H1 (cell line): ENCODE data around the gene SMPD2. TPM values are rescaled to one million over a fixed set of nuclear protein-coding genes. Genes with fewer than 3 reads are reported as not detected.

Source experiments
- BCL11A ChIP-seq, 2 experiments: IDR thresholded peaks; one replicate each; pipeline ENCODE4 v1.6.1; 2011; ENCODE audit warnings: low read depth in 2 of 2, low read length in 2 of 2, mild to moderate bottlenecking in 2 of 2
- HDAC6 ChIP-seq: IDR thresholded peaks from one replicate; pipeline ENCODE4 v1.7.1; 2012; ENCODE audit warnings: low read depth, mild to moderate bottlenecking, inconsistent platforms, low read length, moderate library complexity
- JUN ChIP-seq: IDR thresholded peaks from 2 replicates; pipeline ENCODE4 v1.6.1; 2011; ENCODE audit warnings: low read depth, mild to moderate bottlenecking, improper control_type of control experiment, low read length
- polyA plus RNA-seq, 7 experiments: library from polyadenylated mRNA; depleted of rRNA in 3 of 7; stranded (reverse) in 5 of 7; unstranded in 2 of 7; fragments of >200 nt in 5 of 7; fragments of 200-250 nt in 2 of 7; gene quantifications; 1 replicate in 5 of 7; 2 replicates in 1 of 7; 4 replicates in 1 of 7; pipeline versions ENCODE4 v1.2.1 to v1.2.3, GENCODE V29; 2011 to 2013; ENCODE audit warnings: missing spikeins in 2 of 7, mixed read lengths in 2 of 7
- total RNA-seq: library from RNA; stranded (reverse); fragmentation: NEBNext Ultra II Directional; extraction: Animal tissue kit (Norgen Biotek cat#: 25700); gene quantifications from 2 replicates; pipeline ENCODE4 v1.2.1, GENCODE V29; 2021
- TF ChIP-seq, protein P1 (sequence below): fragments of 300-600 bp; sonication (generic); IDR thresholded peaks from 2 replicates; pipeline ENCODE4 v1.7.1; 2012; ENCODE audit warnings: low read length, moderate library complexity, mild to moderate bottlenecking, inconsistent platforms; ENCODE audit not compliant: insufficient replicate concordance

SMPD2 gene
- total and polyA plus RNA-seq, 2 of the 8 experiments (the other 6 are each of a cell fraction or from before 2014, with no cell fraction given): 11.5 to 17.2 TPM

DNA sequence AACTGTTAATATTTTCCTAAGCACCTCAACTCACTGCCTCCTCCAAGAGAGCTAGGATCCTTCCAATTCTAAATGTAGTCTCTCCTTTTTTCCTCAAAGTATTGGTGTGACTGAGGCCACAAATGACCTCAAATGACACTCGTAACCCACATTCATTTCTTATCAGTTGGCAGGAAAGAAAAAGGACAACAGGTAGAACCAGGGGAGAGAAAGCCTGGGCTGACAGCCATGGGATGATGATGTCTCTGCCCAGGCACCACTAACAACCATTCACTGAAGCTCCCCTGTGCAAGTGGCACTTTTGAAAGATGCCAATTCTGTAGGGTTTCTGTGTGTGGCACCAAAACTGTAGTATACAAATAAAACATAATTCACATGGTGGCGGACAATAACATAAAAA is 35.1 kb downstream of the SMPD2 start (continued):
- TF ChIP-seq, protein P1, sequence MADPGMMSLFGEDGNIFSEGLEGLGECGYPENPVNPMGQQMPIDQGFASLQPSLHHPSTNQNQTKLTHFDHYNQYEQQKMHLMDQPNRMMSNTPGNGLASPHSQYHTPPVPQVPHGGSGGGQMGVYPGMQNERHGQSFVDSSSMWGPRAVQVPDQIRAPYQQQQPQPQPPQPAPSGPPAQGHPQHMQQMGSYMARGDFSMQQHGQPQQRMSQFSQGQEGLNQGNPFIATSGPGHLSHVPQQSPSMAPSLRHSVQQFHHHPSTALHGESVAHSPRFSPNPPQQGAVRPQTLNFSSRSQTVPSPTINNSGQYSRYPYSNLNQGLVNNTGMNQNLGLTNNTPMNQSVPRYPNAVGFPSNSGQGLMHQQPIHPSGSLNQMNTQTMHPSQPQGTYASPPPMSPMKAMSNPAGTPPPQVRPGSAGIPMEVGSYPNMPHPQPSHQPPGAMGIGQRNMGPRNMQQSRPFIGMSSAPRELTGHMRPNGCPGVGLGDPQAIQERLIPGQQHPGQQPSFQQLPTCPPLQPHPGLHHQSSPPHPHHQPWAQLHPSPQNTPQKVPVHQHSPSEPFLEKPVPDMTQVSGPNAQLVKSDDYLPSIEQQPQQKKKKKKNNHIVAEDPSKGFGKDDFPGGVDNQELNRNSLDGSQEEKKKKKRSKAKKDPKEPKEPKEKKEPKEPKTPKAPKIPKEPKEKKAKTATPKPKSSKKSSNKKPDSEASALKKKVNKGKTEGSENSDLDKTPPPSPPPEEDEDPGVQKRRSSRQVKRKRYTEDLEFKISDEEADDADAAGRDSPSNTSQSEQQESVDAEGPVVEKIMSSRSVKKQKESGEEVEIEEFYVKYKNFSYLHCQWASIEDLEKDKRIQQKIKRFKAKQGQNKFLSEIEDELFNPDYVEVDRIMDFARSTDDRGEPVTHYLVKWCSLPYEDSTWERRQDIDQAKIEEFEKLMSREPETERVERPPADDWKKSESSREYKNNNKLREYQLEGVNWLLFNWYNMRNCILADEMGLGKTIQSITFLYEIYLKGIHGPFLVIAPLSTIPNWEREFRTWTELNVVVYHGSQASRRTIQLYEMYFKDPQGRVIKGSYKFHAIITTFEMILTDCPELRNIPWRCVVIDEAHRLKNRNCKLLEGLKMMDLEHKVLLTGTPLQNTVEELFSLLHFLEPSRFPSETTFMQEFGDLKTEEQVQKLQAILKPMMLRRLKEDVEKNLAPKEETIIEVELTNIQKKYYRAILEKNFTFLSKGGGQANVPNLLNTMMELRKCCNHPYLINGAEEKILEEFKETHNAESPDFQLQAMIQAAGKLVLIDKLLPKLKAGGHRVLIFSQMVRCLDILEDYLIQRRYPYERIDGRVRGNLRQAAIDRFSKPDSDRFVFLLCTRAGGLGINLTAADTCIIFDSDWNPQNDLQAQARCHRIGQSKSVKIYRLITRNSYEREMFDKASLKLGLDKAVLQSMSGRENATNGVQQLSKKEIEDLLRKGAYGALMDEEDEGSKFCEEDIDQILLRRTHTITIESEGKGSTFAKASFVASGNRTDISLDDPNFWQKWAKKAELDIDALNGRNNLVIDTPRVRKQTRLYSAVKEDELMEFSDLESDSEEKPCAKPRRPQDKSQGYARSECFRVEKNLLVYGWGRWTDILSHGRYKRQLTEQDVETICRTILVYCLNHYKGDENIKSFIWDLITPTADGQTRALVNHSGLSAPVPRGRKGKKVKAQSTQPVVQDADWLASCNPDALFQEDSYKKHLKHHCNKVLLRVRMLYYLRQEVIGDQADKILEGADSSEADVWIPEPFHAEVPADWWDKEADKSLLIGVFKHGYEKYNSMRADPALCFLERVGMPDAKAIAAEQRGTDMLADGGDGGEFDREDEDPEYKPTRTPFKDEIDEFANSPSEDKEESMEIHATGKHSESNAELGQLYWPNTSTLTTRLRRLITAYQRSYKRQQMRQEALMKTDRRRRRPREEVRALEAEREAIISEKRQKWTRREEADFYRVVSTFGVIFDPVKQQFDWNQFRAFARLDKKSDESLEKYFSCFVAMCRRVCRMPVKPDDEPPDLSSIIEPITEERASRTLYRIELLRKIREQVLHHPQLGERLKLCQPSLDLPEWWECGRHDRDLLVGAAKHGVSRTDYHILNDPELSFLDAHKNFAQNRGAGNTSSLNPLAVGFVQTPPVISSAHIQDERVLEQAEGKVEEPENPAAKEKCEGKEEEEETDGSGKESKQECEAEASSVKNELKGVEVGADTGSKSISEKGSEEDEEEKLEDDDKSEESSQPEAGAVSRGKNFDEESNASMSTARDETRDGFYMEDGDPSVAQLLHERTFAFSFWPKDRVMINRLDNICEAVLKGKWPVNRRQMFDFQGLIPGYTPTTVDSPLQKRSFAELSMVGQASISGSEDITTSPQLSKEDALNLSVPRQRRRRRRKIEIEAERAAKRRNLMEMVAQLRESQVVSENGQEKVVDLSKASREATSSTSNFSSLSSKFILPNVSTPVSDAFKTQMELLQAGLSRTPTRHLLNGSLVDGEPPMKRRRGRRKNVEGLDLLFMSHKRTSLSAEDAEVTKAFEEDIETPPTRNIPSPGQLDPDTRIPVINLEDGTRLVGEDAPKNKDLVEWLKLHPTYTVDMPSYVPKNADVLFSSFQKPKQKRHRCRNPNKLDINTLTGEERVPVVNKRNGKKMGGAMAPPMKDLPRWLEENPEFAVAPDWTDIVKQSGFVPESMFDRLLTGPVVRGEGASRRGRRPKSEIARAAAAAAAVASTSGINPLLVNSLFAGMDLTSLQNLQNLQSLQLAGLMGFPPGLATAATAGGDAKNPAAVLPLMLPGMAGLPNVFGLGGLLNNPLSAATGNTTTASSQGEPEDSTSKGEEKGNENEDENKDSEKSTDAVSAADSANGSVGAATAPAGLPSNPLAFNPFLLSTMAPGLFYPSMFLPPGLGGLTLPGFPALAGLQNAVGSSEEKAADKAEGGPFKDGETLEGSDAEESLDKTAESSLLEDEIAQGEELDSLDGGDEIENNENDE: no peak
- TF ChIP-seq HDAC6: no peak
- TF ChIP-seq BCL11A (IDR thresholded peaks at IDR 0.05; ENCODE audit: low read depth in 2 of 2, low read length in 2 of 2): no peak
- TF ChIP-seq JUN: no peak
